Fibroblast of pulmonary artery (primary cell): Measurements from ENCODE around the gene NCOA3.

Experiments
- DNase-seq: peaks from one replicate; pipeline ENCODE4 v3.0.0-alpha.2; 2010; ENCODE audit warnings: low read depth
- H3K4me3 ChIP-seq: replicated peaks from 2 replicates; pipeline ENCODE4 v1.5.1; 2011; ENCODE audit warnings: low read depth, mild to moderate bottlenecking, control low read depth, low read length, moderate library complexity
- CTCF ChIP-seq: IDR thresholded peaks from 2 replicates; pipeline ENCODE4 v1.5.1; 2011; ENCODE audit warnings: mild to moderate bottlenecking, control low read depth, low read length, inconsistent platforms; ENCODE audit errors: missing control alignments

The NCOA3 gene

DNA sequence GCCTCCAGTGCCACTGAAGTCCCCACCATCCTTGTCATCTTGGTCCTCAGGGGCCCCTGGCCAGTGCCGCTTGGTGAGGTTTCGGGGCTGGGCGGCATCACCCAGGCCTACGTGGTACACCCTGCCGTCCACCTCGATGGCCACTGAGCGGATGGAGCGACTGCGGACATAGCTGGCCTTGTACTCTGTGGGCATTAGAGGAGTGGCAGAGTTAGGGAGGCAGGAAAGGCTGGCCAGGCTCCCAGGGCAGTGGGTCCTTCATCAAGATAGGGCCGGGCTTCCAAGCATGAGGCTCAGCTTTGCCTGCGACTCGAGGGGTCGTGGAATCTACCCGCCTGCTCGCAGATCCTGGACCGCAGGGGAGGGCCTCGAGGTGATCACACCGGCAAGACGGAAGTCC is 164.6 kb downstream of the NCOA3 start:
- no peak for TF ChIP-seq CTCF
- H3K4me3 ChIP-seq, result no peak overlapping the region
- no peak for DNase-seq

DNA sequence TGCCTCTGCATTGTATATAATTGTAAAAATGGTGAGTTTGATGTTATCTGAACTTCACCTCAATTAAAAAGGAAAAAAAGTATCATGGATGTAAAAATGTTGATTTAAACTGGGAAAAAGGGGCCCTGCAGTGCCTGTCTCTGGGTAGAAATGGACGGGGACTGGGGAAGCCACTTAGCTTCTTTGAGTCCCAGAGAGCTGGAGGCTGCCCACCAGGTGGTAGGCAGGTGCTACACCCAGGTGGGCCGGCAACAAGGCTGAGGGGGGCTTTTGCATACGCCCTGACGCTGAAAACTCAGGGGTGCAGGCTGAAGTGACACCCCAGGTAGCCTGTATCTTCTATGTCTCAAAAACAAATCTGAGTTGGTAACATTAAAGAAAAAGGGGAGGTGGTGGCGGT is 165.4 kb downstream of the NCOA3 start:
- DNase-seq, result no peak
- no peak for TF ChIP-seq CTCF
- no peak overlapping the region for H3K4me3 ChIP-seq

DNA sequence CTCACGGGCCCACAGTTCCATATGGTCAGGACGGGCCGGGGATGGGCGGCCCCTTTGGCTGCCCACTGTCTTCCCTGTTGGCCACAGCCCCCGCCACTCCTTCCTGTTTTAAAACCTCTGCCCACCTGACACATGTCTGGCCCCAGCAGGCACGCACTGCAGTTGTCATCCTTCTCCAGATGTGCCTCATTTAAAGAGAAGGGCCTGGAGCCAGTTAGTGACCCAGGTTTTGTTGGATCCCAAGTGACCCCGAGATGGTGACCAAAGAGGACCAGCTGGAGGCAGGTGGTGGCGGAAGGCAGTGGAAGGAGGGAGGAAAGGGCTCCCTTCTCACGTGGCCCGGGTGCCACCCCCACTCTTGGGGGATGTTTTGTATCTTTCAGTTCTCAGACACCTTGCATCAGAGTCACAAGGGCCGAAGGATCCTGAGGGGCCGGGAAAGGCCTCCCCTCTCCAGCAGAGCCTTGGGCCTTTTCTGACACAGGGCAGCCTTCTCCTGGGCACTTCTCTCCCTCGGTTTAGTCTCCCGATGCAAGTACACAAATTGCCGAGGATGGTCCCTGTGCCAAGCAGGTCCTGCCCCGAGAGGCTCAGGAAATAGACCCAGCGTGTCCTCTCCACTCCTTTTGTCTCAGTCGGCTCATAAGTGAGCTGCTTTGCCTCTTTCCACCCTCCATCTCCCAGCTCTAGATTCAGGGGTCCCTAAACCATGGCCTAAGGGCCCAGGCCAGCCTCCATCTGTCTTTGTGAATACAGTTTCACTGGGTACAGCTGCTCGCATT is 166.0 kb downstream of the NCOA3 start:
- DNase-seq, result no peak
- TF ChIP-seq CTCF, result no peak
- no peak overlapping the region for H3K4me3 ChIP-seq

- no peak overlapping the region for H3K4me3 ChIP-seq
- DNase-seq, result no peak
- TF ChIP-seq CTCF, result no peak
These were observed 166.8 kb downstream of the NCOA3 start for GRCh38 chr20:47668313-47669151.

DNA sequence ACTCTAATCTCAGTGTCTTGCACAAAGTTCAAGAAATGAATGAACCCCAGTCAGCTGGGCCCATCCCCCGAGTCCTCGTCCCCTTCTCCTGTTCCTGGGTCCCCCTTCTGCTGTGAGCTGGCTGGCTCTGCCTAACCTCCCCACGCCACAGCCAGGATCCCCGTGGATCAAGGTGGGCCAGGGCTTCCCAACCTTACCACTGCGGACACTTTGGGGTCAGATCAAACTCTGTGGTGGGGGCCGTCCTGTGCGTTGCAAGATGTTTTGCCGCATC is 167.4 kb downstream of the NCOA3 start:
- TF ChIP-seq CTCF, result no peak
- H3K4me3 ChIP-seq, result no peak overlapping the region
- no peak for DNase-seq

- no peak for DNase-seq
- TF ChIP-seq CTCF, result no peak
- H3K4me3 ChIP-seq, result no peak overlapping the region
These were observed 167.8 kb downstream of the NCOA3 start for GRCh38 chr20:47669489-47669888.
